Suppressor macrophage treated with lipopolysaccharide for 4 hours (primary cell): ENCODE measurements around the gene NHSL2.
A peak's percentile ranks its signal among the peaks of the same experiment; 100 is the strongest.
"Not testable (repeated sequence)": the region's sequence is repeated elsewhere in the genome, so short reads cannot be mapped to it uniquely, and the experiment has no call there.

Experiments used
- DNase-seq: peaks from one replicate; pipeline ENCODE4 v3.0.0-alpha.2; 2020

The NHSL2 gene

GRCh38 chrX:72045552-72046277, 135.1 kb downstream of the NHSL2 start:
- no peak for DNase-seq

- DNase-seq, result no peak
Measured at GRCh38 chrX:72046447-72046846, 135.8 kb downstream of the NHSL2 start.

- no peak for DNase-seq
Measured at GRCh38 chrX:72048510-72049455, 138.1 kb downstream of the NHSL2 start.

- DNase-seq, result no peak
Measured at GRCh38 chrX:72050011-72050410, 139.4 kb downstream of the NHSL2 start.

- DNase-seq, result no peak
Measured at GRCh38 chrX:72051589-72051988, 140.9 kb downstream of the NHSL2 start.

- DNase-seq, result no peak
Measured at GRCh38 chrX:72052415-72053090, 141.9 kb downstream of the NHSL2 start.

GRCh38 chrX:72053508-72053907, 142.9 kb downstream of the NHSL2 start:
- no peak for DNase-seq

GRCh38 chrX:72054779-72055489, 144.3 kb downstream of the NHSL2 start:
- no peak for DNase-seq

- DNase-seq, result peak; percentile 36
Measured at GRCh38 chrX:72057331-72057730, 146.7 kb downstream of the NHSL2 start.

GRCh38 chrX:72057849-72058248, 147.2 kb downstream of the NHSL2 start:
- no peak for DNase-seq

GRCh38 chrX:72058346-72058745, 147.7 kb downstream of the NHSL2 start:
- not testable (repeated sequence) for DNase-seq

- no peak for DNase-seq
Measured at GRCh38 chrX:72060196-72060920, 149.7 kb downstream of the NHSL2 start.

- DNase-seq, result no peak
Measured at GRCh38 chrX:72060921-72061490, 150.4 kb downstream of the NHSL2 start.

- DNase-seq, result no peak
Measured at GRCh38 chrX:72062916-72063315, 152.3 kb downstream of the NHSL2 start.

GRCh38 chrX:72069350-72070160, 158.9 kb downstream of the NHSL2 start:
- no peak for DNase-seq

- DNase-seq, result no peak
Measured at GRCh38 chrX:72071213-72071612, 160.6 kb downstream of the NHSL2 start.

GRCh38 chrX:72073633-72074032, 163.0 kb downstream of the NHSL2 start:
- DNase-seq, result no peak

GRCh38 chrX:72078411-72078810, 167.8 kb downstream of the NHSL2 start:
- DNase-seq, result no peak

- peak; percentile 25 for DNase-seq
Measured at GRCh38 chrX:72079607-72080006, 169.0 kb downstream of the NHSL2 start.

GRCh38 chrX:72080150-72080549, 169.5 kb downstream of the NHSL2 start:
- no peak for DNase-seq

- DNase-seq, result no peak
Measured at GRCh38 chrX:72080800-72081199, 170.2 kb downstream of the NHSL2 start.
